Bronchial epithelial cell (primary cell): ENCODE results near the gene PRKCZ. TPM values are rescaled to one million over a fixed set of nuclear protein-coding genes. Genes with fewer than 3 reads are reported as not detected.

ENCODE experiments used
- DNase-seq: peaks from one replicate; pipeline ENCODE4 v3.0.0-alpha.2; 2010; ENCODE audit warnings: low read depth
- FAIRE-seq: peaks from 2 replicates; lab custom pipeline; 2011; peaks lifted over from hg19 to GRCh38; lab: Jason Lieb, UNC
- H3K27me3 ChIP-seq: 2 replicates; pipeline ENCODE4 v1.5.1; 2011; ENCODE audit warnings: low read length; ENCODE audit not compliant: control insufficient read depth, insufficient read depth
- H3K36me3 ChIP-seq: 2 replicates; pipeline ENCODE4 v1.5.1; 2011; ENCODE audit warnings: low read length; ENCODE audit not compliant: control insufficient read depth, insufficient read depth
- H3K4me3 ChIP-seq: 2 replicates; pipeline ENCODE4 v1.5.1; 2011; ENCODE audit warnings: mild to moderate bottlenecking, low read depth, low read length, control low read depth
- total RNA-seq: library from RNA; depleted of rRNA; stranded (reverse); fragments of >200 nt; gene quantifications from 2 replicates; pipeline ENCODE4 v1.2.1, GENCODE V29; 2014
- TF ChIP-seq, protein P1 (sequence below): IDR thresholded peaks from 2 replicates; pipeline ENCODE4 v1.5.1; 2011; ENCODE audit warnings: mild to moderate bottlenecking, moderate library complexity, low read length, control low read depth, inconsistent platforms; ENCODE audit not compliant: insufficient read depth, severe bottlenecking

The PRKCZ gene
- total RNA-seq, 1 donor from 2014 or later, result 38.4 TPM

DNA sequence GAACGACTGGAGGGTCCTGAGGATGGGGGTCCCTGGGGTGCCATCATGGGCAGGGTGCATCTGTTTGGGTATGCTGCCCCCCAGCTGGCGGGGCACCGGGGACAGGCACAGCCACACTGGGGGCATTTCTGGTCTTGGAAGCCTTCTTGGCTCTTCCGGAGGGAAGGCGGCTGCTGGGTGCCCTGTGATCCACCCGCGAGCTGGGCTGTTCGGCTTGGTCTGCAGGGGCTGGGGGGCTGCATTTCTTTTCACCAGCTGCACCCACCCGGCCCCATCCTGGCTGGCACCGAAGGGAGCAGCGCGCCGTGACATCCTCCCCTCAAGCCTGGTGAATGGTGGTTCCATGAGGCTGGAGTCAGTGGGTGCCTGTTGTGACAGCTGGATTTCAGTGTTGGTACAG lies 132.2 kb downstream of the PRKCZ start:
- FAIRE-seq, result no peak
- TF ChIP-seq, protein P1, sequence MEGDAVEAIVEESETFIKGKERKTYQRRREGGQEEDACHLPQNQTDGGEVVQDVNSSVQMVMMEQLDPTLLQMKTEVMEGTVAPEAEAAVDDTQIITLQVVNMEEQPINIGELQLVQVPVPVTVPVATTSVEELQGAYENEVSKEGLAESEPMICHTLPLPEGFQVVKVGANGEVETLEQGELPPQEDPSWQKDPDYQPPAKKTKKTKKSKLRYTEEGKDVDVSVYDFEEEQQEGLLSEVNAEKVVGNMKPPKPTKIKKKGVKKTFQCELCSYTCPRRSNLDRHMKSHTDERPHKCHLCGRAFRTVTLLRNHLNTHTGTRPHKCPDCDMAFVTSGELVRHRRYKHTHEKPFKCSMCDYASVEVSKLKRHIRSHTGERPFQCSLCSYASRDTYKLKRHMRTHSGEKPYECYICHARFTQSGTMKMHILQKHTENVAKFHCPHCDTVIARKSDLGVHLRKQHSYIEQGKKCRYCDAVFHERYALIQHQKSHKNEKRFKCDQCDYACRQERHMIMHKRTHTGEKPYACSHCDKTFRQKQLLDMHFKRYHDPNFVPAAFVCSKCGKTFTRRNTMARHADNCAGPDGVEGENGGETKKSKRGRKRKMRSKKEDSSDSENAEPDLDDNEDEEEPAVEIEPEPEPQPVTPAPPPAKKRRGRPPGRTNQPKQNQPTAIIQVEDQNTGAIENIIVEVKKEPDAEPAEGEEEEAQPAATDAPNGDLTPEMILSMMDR, result no peak
- H3K4me3 ChIP-seq, result no peak overlapping the region
- peaks cover 11% of the 10 kb centered on the region for H3K36me3 ChIP-seq
- no peaks in the 10 kb centered on the region for H3K27me3 ChIP-seq
- no peak for DNase-seq

DNA sequence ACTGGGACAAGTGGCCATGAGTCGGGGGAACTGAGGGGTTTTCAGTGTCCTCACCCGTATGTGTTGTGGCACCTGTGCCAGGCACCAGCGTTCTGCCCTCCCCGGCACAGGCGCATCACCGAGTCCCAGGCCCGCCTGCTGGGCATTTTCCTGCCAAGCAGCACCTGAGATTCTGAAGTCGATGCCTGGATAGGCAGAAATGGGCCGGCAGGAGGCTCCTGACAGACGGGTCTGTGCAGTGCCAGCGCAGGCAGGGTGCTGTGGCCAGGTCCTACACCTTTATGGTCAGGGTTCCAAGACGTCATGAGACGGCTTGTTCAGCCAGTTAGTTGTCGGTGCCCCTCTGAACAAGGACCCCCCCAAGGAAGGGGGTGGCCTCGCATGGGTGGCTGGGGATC lies 133.7 kb downstream of the PRKCZ start:
- Histone ChIP-seq H3K4me3 (no peak overlapping the region), H3K27me3 (no peaks in the 10 kb centered on the region), H3K36me3 (peaks cover 7% of the 10 kb centered on the region)
- DNase-seq (no peak), FAIRE-seq (no peak)
- TF ChIP-seq, protein P1, result no peak

DNA sequence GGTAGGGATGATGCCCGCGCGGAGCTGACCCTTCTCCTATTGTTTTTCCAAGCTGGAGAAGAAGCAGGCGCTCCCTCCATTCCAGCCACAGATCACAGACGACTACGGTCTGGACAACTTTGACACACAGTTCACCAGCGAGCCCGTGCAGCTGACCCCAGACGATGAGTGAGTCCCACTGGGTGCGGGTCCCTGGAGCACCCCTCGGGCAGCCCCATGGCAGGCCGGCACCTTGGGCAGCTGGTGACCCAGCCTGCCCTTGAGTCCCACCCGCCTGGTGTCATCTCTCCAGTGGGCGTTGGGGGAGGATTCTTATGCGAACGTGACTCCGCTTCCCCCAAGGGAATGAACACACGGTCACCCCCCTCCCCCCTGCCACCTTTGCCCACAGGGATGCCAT lies 134.3 kb downstream of the PRKCZ start:
- Histone ChIP-seq H3K27me3 (no peaks in the 10 kb centered on the region), H3K4me3 (no peak overlapping the region), H3K36me3 (peaks cover 5% of the 10 kb centered on the region)
- FAIRE-seq, result no peak
- DNase-seq, result no peak
- TF ChIP-seq, protein P1, result no peak

DNA sequence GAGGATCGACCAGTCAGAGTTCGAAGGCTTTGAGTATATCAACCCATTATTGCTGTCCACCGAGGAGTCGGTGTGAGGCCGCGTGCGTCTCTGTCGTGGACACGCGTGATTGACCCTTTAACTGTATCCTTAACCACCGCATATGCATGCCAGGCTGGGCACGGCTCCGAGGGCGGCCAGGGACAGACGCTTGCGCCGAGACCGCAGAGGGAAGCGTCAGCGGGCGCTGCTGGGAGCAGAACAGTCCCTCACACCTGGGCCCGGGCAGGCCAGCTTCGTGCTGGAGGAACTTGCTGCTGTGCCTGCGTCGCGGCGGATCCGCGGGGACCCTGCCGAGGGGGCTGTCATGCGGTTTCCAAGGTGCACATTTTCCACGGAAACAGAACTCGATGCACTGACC lies 134.7 kb downstream of the PRKCZ start:
- FAIRE-seq (no peak), DNase-seq (no peak)
- Histone ChIP-seq H3K27me3 (no peaks in the 10 kb centered on the region), H3K36me3 (peaks cover 5% of the 10 kb centered on the region), H3K4me3 (no peak overlapping the region)
- TF ChIP-seq, protein P1, result no peak

DNA sequence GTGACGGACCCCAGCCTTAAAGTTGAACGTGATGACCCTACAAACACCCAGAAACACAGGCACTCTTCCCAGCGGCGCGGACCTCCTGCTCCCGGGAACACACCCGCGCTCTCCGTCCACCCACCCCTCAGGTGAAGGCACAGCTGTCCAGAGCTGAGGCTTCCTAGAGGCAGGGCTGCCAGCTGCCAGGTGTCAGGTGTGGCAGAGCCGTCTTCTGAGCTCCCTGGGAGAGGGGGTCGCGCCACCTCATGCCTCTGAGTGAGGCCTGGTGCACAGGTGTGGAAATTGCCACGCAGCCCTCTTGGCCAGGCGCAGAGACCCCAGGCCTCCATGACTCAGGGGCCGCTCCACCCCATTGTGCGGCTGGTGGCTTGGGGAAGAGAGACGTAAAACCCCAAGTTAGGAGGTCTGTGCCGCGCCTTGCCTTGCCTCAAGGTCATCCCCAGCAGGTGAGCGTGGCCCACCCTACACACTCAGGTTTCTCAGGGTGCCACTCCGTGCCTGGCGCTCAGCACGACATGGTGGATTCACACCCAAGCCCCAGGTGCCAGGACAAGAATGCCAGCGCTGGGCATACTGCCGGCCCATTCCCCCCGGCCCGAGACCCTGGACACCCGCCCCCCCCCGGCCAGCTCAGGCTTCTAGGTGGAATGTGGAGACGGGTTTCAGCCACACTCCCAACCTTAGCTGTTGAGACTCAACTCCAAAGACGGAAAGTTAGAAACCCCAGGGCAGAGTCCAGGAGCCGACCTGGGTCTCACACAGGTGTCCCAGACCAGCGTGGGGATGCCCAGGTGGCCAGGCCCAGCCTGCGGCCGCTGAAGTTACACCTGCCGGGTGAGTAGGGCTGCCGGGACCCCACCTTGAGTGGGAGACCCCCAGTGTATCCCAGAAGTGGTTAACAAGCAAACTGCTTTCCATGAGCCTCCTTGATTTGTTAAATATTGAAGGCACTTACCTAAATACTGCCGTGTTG lies 136.0 kb downstream of the PRKCZ start:
- no peaks in the 10 kb centered on the region for H3K27me3 ChIP-seq
- FAIRE-seq, result no peak

More for the DNA sequence above, 136.0 kb downstream of the PRKCZ start:
- H3K36me3 ChIP-seq, result peaks cover 1% of the 10 kb centered on the region
- DNase-seq, result no peak
- TF ChIP-seq, protein P1, result no peak
- H3K4me3 ChIP-seq, result no peak overlapping the region
